ENCODE data around the gene SMAD9.

Gene SMAD9

DNA sequence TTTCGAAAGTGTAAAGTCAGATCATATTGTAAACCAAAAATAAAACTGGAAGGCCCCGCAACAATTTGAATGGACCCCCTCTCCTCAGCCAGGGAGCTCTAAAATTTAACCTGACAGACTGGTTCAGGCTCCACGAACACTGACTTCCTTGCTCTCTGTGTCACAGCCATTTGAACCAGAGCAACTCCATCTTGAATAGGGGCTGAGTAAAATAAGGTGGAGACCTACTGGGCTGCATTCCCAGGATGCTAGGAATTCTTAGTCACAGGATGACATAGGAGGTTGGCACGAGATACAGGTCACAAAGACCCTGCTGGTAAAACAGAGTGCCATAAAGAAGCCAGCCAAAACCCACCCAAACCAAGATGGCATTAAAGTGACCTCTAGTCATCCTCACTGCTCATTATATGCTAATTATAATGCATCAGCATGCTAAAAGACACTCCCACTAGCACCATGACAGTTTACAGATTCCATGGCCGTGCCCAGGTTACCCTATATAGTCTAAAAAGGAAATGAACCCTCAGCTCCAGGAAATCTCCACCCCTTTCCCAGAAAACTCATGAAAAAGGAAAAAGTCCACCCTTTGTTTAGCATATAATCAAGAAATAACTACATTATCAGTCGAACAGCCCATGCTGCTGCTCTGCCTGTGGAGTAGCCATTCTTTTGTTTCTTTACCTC, 57.9 kb downstream of the SMAD9 start:
- DNase-seq: no peak

DNA sequence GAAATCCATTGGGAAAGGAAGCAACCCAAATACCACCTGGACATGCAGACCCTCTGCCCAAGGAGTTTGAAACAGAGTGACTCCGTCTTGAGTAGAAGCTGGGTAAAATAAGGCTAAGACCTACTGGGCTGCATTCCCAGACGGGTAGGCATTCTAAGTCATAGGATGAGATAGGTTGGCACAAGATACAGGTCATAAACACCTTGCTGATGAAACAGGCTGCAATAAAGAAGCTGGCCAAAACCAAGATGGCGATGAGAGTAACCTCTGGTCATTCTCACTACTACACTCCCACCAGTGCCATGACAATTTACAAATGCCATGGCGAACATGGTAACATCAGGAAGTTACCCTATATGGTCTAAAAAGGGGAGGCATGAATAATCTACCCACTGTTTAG, 60.8 kb downstream of the SMAD9 start:
- no peak for DNase-seq

DNA sequence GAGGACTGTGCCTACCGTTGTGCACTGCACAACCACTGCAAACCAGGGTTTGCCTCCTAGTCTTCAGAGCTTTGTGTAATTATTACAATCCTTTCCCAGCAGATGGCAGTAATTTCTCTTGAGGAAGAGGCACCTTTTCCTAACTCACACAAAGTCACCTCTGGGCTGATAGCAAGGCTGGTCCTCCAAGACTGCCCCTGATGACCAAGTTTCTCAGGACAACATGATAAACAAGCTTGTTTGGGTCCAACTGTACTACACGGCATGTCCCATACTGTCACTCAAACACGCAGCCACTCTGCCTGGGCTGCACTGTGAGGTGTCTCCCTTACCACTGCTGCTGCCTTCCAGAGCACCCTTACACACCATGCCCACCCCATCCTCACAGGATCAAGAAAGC, 61.7 kb downstream of the SMAD9 start:
- DNase-seq: peak; percentile 16

DNA sequence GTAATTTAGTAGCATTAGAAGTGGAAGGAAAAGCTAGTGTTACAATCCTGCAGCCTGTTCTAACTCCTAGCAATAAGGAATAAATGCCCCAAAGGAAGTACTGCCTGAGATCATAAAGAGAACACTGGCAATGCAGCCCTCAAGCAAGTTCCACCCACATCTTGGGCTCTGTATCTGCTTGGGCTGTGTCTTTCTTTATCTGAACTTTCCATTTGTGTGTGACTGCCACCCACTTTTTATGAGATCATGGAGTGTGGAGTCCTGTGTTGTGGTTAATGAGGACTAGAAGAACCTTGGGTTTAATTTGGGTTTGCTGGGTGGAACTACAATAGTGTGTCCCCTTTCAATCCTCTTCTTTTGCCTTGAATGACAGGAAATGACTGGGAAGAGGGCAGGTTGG, 62.8 kb downstream of the SMAD9 start:
- no peak for DNase-seq

DNA sequence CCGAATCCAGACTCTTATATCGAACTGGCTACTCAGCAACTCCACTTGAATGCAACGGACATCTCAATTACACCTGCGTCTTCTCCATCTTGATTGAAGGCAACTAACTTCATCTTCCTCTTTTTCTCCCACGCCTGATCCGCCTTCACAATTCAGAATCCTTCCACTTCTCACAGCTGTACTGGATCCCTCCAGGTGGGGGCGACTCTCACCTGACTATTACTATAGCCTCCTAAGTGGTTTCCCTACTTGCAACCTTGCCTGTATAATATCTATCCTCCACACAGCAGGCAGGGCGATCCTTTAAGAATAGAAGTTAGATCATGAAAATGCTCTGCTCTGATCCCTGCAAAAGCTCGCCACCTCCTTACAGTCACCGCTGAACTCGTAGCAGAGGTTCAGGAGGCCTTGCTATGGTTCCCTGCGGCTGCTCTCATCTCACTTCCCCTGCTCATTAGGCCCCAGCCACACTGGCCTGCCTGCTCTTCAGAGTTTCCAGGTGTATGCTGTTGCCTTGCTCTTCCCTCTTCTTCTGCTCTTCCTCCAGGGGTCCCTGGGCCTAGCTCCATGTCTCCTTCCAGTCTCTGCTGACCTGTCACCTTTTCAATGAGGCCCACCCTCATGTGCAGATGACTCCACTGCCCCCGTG, 69.1 kb downstream of the SMAD9 start:
- DNase-seq: no peak

DNA sequence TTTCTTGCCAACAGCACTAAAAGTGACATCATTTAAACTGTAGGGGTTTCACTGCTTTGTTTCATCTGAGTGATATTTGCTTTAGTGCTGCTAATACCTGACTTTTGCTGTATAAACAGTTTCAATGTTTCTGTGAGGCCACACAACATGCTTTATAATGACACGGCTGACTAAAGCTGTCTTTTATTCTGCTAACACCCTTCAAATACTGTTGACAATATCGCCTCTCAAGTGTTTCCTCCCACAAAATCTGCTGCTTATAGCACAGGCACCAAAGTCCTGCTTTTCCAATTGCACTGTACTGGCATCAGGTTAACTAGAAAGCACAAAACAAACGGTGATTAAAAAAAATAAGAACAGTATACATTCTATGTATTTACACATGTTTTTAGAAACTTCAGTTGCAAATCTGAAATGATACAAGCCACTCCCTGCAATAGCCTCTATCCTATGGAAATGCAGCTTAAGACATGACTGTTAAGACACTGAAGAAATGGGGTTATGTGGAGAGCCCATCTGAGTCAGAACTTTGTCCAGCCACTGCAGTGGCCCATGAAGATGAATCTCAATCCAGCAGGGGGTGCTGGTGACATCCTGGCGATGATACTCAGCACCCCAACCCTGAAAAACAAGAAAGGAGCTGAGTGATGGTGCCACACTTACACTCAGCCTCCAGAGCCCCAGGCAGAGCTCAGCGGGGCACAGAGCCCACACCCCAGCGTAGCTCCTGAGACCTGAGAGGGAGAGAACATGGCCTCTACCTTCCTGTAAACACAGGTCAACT, 71.6 kb downstream of the SMAD9 start:
- no peak for DNase-seq

DNA sequence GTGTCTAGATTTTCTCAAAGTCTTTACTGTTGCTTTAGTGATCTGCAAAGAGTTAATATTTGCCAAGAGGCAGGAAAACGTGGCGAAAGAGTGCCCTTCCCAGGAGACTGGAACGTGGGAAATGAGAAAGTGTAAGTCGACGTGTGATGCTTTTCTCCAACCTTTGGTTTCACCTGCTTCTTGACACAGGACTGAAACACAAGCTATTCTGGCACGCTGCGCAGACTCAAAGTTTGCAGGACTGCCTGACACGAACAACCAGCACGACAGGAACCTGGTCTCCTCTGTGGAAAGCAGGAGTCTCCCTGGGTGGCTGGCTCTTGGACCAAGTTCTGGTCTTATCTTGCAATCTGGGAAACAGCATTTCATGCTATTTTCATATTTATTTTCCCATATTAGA, 72.4 kb downstream of the SMAD9 start:
- DNase-seq: no peak

DNA sequence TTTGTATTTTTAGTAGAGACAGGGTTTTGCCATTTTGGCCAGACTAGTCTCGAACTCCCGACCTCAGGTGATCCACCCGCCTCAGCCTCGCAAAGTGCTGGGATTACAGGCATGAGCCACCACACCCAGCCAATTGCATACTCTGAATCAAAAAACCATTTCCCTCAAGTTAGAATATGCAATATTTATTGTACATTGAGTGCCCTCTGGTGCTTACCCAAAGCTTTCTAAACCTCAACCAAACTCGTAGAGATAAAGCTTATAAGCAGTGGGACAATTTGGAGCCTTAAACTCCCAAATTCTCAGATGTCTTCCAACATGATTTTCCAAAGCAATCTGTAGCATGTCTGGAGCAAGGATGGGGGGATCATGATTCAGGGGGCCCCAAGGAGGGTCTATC, 78.6 kb downstream of the SMAD9 start:
- peak; percentile 10 for DNase-seq

DNA sequence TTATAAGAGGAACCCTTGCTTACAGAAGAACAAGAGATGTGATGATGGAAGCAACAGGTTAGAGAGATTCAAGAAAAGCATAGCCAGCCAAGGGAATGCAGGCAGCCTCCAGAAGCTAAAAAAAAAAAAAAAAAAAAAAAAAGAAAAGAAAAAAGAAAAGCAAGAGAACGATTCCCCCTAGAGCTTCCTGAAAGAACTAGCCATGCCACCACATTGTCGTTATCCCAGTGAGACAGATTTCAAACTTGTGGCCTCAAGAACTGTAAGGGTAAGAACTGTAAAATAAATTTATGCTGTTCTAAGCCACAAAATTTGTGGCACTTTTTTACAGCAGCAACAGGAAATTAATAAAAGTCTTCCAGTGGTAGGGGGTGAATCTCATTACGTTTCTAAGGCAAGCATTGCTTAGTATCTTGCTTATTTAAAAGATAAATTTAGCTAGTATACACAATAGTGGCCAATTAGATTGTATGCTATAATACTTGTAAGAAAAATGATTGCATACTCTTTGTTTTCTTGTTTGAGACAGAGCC, 79.3 kb downstream of the SMAD9 start:
- no peak for DNase-seq

DNA sequence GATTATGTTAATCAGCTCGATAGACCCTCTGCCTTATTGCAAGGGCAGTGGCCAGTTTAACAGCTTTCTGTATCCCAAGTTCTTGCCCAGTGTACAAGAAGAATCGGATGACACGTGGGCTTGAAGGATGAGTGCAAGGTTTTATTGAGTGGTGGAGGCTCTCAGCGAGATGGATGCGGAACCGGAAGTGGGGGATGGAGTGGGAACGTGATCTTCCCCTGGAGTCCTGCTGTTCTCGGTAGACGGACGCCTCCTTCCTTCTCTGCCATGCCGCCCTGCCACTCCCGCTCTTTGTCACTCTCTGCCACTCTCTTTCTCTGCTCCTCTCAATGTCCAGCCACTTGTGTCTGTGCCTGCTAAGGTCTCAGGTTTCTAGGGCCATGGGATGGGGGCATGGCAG, 80.1 kb downstream of the SMAD9 start:
- no peak for DNase-seq

DNA sequence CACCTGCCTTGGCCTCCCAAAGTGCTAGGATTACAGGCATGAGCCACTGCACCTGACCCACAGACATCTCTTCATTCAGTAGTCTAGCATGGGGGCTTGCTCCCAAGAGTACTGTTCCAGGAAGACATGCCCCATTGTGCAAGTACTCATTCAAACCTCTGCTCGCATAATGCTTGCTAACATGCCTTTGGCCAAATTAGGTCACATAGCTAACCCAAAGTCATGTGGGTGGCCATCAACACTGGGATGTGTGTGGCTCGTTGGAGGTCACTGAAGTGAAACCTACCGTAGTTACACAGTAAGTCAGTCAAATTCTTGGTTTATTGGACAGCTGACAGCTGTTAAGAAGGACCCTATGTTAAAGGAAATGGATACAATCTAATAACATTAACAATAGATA, 80.8 kb downstream of the SMAD9 start:
- DNase-seq: peak; percentile 27

DNA sequence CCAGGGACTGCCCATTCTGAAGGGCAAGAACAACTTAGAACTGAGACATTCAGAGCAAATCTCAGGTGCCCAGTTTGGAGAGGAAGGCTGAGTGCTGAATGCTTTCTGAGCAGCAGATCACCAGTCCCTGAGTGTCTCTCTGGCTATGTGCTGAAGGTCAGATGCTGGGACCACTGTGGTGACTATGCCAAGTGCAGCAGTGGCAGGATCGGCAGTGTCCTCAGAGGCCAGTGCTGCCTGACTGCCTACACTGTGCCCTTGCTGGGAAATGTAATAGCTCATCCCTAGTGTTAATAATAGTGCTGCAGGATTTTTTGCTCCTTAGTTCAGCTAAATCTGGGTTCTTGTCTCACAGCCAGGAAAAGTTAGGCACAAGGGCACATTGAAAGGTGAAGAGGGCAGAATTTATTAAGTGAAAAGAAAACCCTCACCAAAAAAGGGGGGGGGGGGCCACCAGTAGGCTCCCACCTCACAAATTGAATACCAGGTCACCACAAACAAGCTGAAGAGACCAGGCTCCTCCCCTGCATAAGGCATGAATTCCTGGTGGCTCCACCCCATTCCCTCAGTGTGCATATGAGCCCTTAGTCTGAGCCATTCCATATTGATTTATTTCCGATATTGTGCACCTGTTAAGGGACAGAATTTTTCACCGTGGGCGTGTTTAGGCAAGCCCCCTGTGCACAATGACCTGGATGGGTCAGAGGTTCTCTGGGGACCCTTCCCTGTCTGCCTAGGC, 82.5 kb downstream of the SMAD9 start:
- no peak for DNase-seq

DNA sequence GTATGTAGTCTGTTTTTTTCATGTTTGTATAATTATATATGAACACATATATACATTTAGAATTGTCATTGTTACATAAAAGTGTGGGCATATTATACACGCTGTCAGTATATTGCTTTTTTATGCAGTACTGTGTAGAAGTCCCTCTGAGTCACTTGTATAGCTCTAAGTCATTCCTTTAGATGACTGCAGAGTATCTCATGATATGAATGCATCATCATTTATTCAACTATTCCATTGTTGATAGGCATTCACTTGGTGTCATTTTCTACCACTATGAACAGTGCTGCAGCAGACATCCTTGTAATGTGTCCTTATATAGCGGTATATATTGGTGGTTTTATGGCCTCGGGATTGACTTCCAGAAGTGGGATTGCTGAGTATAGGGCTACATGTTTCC, 85.7 kb downstream of the SMAD9 start:
- DNase-seq: no peak

DNA sequence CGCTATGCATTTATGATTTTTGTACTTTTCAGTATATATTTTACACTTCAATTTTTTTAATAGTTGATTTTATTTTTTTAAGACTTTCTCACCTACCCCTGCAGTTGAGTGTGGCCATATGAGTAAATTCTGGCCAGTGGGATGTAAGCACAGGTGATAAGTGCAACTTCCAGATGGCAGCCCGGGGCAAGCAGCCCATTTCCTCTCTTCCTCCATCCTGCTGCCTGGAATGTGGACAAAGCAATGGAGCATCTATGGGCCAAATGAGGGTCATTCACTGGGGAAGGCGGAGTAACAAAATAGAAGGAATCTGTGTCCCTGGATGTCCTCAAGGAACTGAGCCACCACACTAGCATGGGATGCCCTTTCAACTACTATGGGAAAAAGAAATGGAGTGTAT, 88.7 kb downstream of the SMAD9 start:
- no peak for DNase-seq

DNA sequence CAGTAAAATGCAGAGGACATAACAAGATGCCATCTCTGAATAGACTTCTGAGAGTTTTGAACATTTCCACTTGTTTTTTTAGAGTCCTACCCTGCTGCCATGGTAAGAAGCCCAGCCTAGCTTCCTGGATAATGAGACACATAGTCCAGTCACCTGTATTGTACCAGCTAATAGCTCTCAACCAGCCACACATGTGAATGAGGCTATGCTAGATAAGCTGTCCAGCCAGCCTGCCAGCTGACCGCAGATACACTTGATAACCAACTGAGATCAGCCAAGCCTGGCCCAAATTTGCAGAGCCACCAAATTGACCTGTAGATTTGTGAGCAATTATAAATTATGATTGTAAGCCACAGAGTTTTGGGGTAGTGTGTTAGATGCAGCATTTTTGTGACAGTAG, 90.3 kb downstream of the SMAD9 start:
- DNase-seq: no peak

DNA sequence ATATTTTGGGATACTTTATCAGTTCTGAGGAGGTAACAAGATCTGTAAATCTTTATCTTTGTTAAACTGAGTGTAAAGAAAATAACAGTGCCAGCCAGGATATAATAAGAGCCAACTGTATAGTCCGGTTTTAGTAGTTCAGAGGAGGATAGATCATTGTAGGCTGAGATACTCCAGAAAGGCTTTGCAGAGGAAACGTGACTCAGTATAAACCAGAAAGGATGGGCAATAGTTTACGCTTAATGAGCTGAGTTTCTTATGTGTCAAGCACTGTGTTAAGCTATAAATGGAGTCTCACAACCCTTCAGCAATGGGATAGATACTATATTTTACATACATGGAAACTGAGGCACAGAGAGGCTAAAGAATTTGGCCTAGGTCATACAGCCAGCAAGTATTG, 97.3 kb downstream of the SMAD9 start:
- DNase-seq: no peak

DNA sequence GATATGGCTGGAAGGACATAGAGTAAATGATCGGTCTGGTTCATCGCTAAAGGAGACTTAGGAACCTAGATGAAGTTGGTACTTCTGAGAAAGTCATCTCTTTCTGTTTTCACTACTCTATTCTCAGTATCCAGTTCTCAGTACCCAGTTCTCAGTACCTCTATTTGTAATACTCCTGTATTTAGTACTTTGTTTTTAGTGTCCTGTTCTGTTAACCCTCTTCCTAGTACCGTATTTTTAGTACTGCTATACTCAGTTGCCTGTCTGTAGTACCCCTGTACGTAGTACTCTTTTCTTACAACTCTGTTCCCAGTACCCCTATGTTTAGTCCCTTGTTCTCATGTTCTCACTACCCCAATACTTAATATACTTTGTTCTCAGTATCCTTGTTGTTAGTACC, 99.8 kb downstream of the SMAD9 start:
- no peak for DNase-seq

DNA sequence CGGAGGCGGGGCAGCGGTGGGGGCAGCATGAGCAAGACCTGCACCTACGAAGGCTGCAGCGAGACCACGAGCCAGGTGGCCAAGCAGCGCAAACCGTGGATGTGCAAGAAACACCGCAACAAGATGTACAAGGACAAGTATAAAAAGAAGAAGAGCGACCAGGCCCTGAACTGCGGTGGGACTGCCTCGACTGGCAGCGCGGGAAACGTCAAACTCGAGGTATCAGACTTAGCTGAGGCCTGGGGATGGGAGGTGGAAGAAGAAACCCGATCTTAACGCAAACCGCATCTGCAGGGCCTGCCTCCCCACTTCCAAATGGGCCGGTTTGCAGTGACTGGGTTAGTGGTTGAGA, 100.3 kb downstream of the SMAD9 start:
- DNase-seq: peak; percentile 22

DNA sequence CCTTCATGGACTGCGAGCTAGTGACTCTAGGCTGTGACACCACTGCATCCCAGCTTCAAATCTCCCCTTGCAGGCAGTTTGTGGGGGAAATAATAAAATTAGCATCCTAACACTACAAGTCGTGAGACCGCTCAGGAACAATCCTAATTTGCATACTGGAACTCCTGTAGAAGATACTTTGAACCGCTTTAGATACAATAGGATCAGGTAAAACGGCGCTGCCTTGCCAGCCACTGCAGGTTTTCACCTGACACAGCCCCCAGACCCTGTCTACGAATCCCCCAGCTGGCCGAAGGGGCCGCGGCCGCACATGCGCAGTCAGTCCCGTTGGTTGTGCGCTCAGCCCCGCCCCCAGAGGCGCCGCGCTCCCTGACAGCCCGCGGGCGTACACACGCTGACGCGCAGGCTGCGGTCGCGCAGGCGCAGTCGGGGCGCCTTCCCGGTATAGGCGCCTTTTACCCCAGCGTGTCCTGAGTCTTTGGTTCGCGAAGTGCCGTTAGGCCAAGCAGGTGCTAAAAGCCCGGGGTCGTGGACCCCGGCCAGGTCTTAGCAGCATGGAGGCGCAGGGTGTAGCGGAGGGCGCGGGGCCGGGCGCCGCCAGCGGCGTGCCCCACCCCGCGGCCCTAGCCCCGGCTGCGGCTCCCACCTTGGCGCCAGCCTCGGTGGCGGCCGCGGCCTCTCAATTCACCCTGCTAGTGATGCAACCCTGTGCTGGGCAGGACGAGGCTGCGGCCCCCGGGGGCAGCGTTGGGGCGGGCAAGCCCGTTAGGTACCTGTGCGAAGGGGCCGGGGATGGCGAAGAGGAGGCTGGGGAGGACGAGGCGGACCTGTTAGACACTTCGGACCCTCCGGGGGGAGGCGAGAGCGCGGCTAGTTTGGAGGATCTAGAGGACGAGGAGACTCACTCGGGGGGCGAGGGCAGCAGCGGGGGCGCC, 101.0 kb downstream of the SMAD9 start, which contains the start of gene RFXAP:
Gene RFXAP (plus strand): TSS at position 419 of the 935 bp plus-strand sequence. CDS start 136 bp downstream, at position 555.
- peak; percentile 79 for DNase-seq

DNA sequence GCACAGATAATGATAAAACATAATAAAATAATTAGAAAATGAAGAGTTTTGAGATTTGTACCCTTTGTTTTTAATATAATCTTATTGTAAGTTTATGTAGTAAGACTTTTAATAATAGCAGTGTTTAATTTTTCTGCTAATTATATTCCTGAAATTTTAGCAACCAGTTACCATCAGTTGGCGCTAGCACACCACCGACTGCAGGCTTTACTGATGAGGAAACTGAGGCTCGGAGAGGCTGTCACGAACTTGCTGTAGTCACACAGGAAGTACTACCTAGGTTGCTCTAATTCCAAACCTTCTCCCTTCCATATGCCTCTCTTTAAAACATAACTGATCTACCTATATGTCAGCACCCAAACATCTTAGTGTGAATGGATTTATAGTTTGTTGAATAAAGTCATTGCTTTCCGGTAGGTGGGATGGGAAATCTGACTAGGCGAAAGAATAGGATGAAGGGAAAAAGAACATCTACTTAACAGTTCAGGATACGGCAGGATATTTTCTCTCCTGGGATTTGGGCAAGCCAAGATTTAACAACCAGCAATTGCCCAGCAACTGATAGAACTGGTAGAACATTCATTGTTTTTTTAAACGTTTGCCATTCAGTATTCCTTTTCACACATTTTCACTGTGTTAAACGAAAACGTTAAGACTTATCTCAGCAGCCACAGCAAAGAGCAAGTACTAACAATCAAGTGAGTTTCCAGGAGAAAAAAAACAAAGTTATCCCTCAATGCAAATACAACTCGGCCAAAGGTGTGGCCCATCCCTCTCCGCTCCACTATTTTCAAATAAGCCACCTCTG, 101.8 kb downstream of the SMAD9 start:
- DNase-seq: peak; percentile 36

DNA sequence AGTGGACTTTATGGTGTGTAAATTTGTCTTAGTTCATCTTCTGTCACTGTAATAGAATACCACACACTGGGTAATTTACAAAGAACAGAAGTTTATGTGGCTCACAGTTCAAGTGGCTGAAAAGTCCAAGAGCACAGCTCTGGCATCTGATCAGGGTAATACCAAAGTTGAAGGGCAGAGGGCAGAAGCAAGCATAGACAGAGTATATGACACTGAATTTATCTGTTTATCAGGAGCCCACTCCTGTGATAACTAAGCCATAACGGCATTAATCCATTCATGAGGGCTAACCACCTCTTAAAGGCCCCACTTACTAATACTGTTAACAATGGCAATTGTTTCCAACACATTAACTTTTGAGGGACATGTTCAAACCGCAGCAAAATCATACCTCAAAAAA, 105.0 kb downstream of the SMAD9 start:
- peak; percentile 91 for DNase-seq
